Stomach (tissue), 9 donors: ENCODE measurements around the gene ESPL1. TPM values are rescaled to one million over a fixed set of nuclear protein-coding genes. Genes with fewer than 3 reads are reported as not detected.

Experiments used
- DNase-seq, 2 donors: peaks; one replicate each; pipeline versions ENCODE4 v3.0.0 to v3.0.0-alpha.2; 2013 to 2019
- H3K27ac ChIP-seq, 5 donors: fragments of 200-600 bp in 4 of 5; sonication (generic) in 4 of 5; one replicate each; pipeline ENCODE4 v1.5.1; 2013 to 2019; ENCODE audit warnings: mild to moderate bottlenecking in 1 of 5, moderate library complexity in 1 of 5
- H3K27me3 ChIP-seq, 3 donors: fragments of 200-600 bp; sonication (generic); one replicate each; pipeline ENCODE4 v1.5.1; 2017 to 2019; ENCODE audit warnings: mixed run types in 1 of 3
- H3K36me3 ChIP-seq, 4 donors: fragments of 200-600 bp; sonication (generic); 1 replicate in 3 of 4; 2 replicates in 1 of 4; pipeline ENCODE4 v1.5.1; 2016 to 2019
- H3K4me1 ChIP-seq, 4 donors: fragments of 200-600 bp; sonication (generic); one replicate each; pipeline ENCODE4 v1.5.1; 2016 to 2019
- H3K4me3 ChIP-seq, 4 donors: fragments of 200-600 bp; sonication (generic) in 3 of 4; one replicate each; pipeline ENCODE4 v1.5.1; 2016 to 2019; ENCODE audit warnings: mild to moderate bottlenecking in 1 of 4
- H3K9me3 ChIP-seq, 4 donors: fragments of 200-600 bp; sonication (generic); one replicate each; pipeline ENCODE4 v1.5.1; 2016 to 2019
- EP300 ChIP-seq: sonication (generic); formaldehyde crosslinking; IDR thresholded peaks from one replicate; pipeline ENCODE4 v1.6.1; 2017; ENCODE audit warnings: antibody characterized with exemption
- POLR2A ChIP-seq, 4 donors: fragments of 450-650 bp; IDR thresholded peaks; one replicate each; pipeline ENCODE4 v1.6.1; 2016; ENCODE audit warnings: antibody characterized with exemption in 4 of 4, control low read depth in 2 of 4, mild to moderate bottlenecking in 1 of 4, moderate library complexity in 1 of 4
- POLR2AphosphoS5 ChIP-seq, 3 donors: sonication (generic); formaldehyde crosslinking; IDR thresholded peaks; one replicate each; pipeline ENCODE4 v1.6.1; 2016; ENCODE audit warnings: antibody characterized with exemption in 3 of 3
- WGBS, 5 donors: extraction: QIAGEN DNeasy Blood & Tissue Kit in 3 of 5; methylation state at CpG; one replicate each; pipeline versions ENCODE4 v1.1.5 to v1.1.7; 2013 to 2018; 5-methylcytosine and 5-hydroxymethylcytosine counted together
- intact Hi-C: fragments of 100-400 bp; cut with DNase I; formaldehyde crosslinking; loops from one replicate; pipeline ENCODE4 v1.15.1; 2023; ENCODE audit warnings: low total_unique reads
- polyA plus RNA-seq, 3 donors: library from polyadenylated mRNA; stranded (reverse); fragments of 200-250 nt; gene quantifications; one replicate each; pipeline ENCODE4 v1.2.3, GENCODE V29; 2013
- total RNA-seq, 5 donors: library from RNA; depleted of rRNA; stranded (reverse); fragments of >200 nt; gene quantifications; one replicate each; pipeline versions ENCODE4 v1.1.0 to v1.2.3, GENCODE V29; 2014 to 2016
- TF ChIP-seq, protein P1 (sequence below), 7 experiments: fragments of 450-650 bp in 4 of 7; fragments of 200-600 bp in 3 of 7; sonication (generic) in 3 of 7; IDR thresholded peaks; one replicate each; pipeline ENCODE4 v1.5.1; 2016 to 2019; ENCODE audit warnings: antibody characterized with exemption in 7 of 7, control low read depth in 2 of 7, mild to moderate bottlenecking in 1 of 7
- donor health status: healthy with polysubstance abuse.
- donor health status: Bipolar disorder and iron deficiency.
- donor health status: healthy.

The ESPL1 gene
- total and polyA plus RNA-seq, 8 donors: 0.15 to 43.2 (median 5.3) TPM

- H3K9me3 ChIP-seq: no peaks in the 10 kb centered on the region
- H3K4me3 ChIP-seq: peak overlapping the region; percentile 57 to 73 (median 66)
- no peak for TF ChIP-seq EP300
- no peak for TF ChIP-seq POLR2AphosphoS5 (IDR thresholded peaks at IDR 0.05)
- TF ChIP-seq, protein P1, sequence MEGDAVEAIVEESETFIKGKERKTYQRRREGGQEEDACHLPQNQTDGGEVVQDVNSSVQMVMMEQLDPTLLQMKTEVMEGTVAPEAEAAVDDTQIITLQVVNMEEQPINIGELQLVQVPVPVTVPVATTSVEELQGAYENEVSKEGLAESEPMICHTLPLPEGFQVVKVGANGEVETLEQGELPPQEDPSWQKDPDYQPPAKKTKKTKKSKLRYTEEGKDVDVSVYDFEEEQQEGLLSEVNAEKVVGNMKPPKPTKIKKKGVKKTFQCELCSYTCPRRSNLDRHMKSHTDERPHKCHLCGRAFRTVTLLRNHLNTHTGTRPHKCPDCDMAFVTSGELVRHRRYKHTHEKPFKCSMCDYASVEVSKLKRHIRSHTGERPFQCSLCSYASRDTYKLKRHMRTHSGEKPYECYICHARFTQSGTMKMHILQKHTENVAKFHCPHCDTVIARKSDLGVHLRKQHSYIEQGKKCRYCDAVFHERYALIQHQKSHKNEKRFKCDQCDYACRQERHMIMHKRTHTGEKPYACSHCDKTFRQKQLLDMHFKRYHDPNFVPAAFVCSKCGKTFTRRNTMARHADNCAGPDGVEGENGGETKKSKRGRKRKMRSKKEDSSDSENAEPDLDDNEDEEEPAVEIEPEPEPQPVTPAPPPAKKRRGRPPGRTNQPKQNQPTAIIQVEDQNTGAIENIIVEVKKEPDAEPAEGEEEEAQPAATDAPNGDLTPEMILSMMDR (IDR thresholded peaks at IDR 0.05): no peak
- TF ChIP-seq POLR2A (IDR thresholded peaks at IDR 0.05): no peak
- DNase-seq: peak; percentile 70 to 87
- H3K36me3 ChIP-seq: peaks cover 0 to 6% (median 2%) of the 10 kb centered on the region in 4 donors
- intact Hi-C loops: no loop called here
- peaks cover 0 to 12% (median 0%) of the 10 kb centered on the region in 3 donors for H3K27me3 ChIP-seq
- peak overlapping the region; percentile 58 to 90 (median 89) for H3K27ac ChIP-seq
- peaks cover 28 to 62% (median 51%) of the 10 kb centered on the region in 4 donors for H3K4me1 ChIP-seq
- WGBS, 5 donors: 11 to 17% (median 14%) methylated on average over 9 to 11 of the region's 11 CpGs
These were observed 35.2 kb upstream of the ESPL1 start for GRCh38 chr12:53232646-53233461.

GRCh38 chr12:53233671-53234121 is 34.4 kb upstream of the ESPL1 start:
- no peaks in the 10 kb centered on the region for H3K9me3 ChIP-seq
- peak overlapping the region in 1 of 4 donors; percentile 68 for H3K4me3 ChIP-seq
- no peaks in the 10 kb centered on the region for H3K36me3 ChIP-seq
- WGBS, 5 donors: 21 to 39% (median 30%) methylated on average over 6 to 7 of the region's 7 CpGs
- DNase-seq: peak in 1 of 2 donors; percentile 49
- peaks cover 0 to 12% (median 0%) of the 10 kb centered on the region in 3 donors for H3K27me3 ChIP-seq
- intact Hi-C loops: no loop called here
- TF ChIP-seq POLR2AphosphoS5 (IDR thresholded peaks at IDR 0.05) (no peak), EP300 (no peak), POLR2A (IDR thresholded peaks at IDR 0.05) (no peak)
- TF ChIP-seq, protein P1 (IDR thresholded peaks at IDR 0.05): no peak
- peaks cover 28 to 58% (median 50%) of the 10 kb centered on the region in 4 donors for H3K4me1 ChIP-seq
- H3K27ac ChIP-seq: peak overlapping the region in 3 of 5 donors; percentile 78 to 90 (median 89)

DNA sequence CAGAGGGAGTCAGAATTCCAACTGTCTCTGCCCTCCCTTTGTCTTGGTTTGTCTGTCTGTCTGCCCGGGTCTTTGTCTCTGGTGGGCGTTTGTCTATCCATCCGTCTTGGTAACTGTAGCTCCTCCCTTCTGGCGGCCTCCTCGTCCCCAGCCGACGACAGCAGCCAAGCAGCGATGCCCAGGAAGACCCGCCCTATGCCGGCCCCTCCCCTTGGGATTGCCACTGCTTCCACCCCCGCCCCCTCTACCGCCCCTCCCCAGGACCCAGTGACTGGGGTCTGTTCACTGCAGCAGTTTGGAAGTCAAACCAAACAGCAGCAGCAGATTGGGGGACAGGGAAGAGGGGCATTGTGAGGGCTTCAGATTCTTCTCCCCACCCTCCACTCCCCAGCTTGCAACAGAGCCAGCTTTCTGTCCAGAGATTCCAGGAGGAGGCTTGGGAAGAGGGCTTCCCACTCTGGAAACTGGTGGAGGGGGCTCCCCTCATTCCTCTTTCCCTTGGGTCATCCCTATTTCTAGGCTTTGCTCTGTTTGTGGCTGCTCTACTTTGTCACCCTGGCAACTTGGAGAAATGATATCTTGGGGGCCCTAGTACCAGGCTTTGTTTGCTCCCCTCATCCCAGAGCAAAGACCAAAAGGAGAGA is 33.7 kb upstream of the ESPL1 start:
- Histone ChIP-seq H3K4me1 (peaks cover 28 to 51% (median 46%) of the 10 kb centered on the region in 4 donors), H3K4me3 (no peak overlapping the region), H3K27me3 (peaks cover 0 to 12% (median 0%) of the 10 kb centered on the region in 3 donors), H3K36me3 (no peaks in the 10 kb centered on the region), H3K9me3 (no peaks in the 10 kb centered on the region), H3K27ac (peak overlapping the region in 2 of 5 donors; percentile 8 to 89)
- WGBS, 5 donors: 3 to 19% (median 11%) methylated on average over 10 to 12 of the region's 12 CpGs
- intact Hi-C loops: no loop called here
- TF ChIP-seq EP300: no peak
- TF ChIP-seq, protein P1 (IDR thresholded peaks at IDR 0.05): no peak
- TF ChIP-seq POLR2AphosphoS5 (IDR thresholded peaks at IDR 0.05): no peak
- TF ChIP-seq POLR2A (IDR thresholded peaks at IDR 0.05): no peak
- DNase-seq: peak in 1 of 2 donors; percentile 78

- Histone ChIP-seq H3K36me3 (no peaks in the 10 kb centered on the region), H3K9me3 (no peaks in the 10 kb centered on the region), H3K27ac (peak overlapping the region in 1 of 5 donors; percentile 8), H3K4me1 (peaks cover 28 to 44% (median 41%) of the 10 kb centered on the region in 4 donors), H3K4me3 (no peak overlapping the region), H3K27me3 (peaks cover 0 to 12% (median 0%) of the 10 kb centered on the region in 3 donors)
- 58 to 68% (median 64%) methylated on average over 3 of the region's 3 CpGs for WGBS, 5 donors
- TF ChIP-seq EP300 (no peak), POLR2A (IDR thresholded peaks at IDR 0.05) (no peak), POLR2AphosphoS5 (IDR thresholded peaks at IDR 0.05) (no peak)
- TF ChIP-seq, protein P1 (IDR thresholded peaks at IDR 0.05): no peak
- DNase-seq: no peak
- intact Hi-C loops: no loop called here
These were observed 32.9 kb upstream of the ESPL1 start for GRCh38 chr12:53235164-53235563.
